ENCODE measurements around the gene HIPK3. TPM values are rescaled to one million over a fixed set of nuclear protein-coding genes. Genes with fewer than 3 reads are reported as not detected.
A peak's percentile ranks its signal among the peaks of the same experiment; 100 is the strongest.

Gene HIPK3
- total and polyA plus RNA-seq, 9 of the 15 experiments (the other 6 are each of a cell fraction or from before 2014, with no cell fraction given) = 2.3 to 19.6 (median 7.5) TPM

- TF ChIP-seq, protein P1, sequence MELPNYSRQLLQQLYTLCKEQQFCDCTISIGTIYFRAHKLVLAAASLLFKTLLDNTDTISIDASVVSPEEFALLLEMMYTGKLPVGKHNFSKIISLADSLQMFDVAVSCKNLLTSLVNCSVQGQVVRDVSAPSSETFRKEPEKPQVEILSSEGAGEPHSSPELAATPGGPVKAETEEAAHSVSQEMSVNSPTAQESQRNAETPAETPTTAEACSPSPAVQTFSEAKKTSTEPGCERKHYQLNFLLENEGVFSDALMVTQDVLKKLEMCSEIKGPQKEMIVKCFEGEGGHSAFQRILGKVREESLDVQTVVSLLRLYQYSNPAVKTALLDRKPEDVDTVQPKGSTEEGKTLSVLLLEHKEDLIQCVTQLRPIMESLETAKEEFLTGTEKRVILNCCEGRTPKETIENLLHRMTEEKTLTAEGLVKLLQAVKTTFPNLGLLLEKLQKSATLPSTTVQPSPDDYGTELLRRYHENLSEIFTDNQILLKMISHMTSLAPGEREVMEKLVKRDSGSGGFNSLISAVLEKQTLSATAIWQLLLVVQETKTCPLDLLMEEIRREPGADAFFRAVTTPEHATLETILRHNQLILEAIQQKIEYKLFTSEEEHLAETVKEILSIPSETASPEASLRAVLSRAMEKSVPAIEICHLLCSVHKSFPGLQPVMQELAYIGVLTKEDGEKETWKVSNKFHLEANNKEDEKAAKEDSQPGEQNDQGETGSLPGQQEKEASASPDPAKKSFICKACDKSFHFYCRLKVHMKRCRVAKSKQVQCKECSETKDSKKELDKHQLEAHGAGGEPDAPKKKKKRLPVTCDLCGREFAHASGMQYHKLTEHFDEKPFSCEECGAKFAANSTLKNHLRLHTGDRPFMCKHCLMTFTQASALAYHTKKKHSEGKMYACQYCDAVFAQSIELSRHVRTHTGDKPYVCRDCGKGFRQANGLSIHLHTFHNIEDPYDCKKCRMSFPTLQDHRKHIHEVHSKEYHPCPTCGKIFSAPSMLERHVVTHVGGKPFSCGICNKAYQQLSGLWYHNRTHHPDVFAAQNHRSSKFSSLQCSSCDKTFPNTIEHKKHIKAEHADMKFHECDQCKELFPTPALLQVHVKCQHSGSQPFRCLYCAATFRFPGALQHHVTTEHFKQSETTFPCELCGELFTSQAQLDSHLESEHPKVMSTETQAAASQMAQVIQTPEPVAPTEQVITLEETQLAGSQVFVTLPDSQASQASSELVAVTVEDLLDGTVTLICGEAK (IDR thresholded peaks at IDR 0.05) = no peak
- TF ChIP-seq, protein P1 (CRISPR knock-in tag; IDR thresholded peaks at IDR 0.05) = no peak
- TF ChIP-seq, protein P2, sequence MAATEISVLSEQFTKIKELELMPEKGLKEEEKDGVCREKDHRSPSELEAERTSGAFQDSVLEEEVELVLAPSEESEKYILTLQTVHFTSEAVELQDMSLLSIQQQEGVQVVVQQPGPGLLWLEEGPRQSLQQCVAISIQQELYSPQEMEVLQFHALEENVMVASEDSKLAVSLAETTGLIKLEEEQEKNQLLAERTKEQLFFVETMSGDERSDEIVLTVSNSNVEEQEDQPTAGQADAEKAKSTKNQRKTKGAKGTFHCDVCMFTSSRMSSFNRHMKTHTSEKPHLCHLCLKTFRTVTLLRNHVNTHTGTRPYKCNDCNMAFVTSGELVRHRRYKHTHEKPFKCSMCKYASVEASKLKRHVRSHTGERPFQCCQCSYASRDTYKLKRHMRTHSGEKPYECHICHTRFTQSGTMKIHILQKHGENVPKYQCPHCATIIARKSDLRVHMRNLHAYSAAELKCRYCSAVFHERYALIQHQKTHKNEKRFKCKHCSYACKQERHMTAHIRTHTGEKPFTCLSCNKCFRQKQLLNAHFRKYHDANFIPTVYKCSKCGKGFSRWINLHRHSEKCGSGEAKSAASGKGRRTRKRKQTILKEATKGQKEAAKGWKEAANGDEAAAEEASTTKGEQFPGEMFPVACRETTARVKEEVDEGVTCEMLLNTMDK (IDR thresholded peaks at IDR 0.05; ENCODE audit: borderline replicate concordance, insufficient read depth, low read depth, low read length, poor library complexity, severe bottlenecking) = no peak
- no peak for TF ChIP-seq XRCC5 (IDR thresholded peaks at IDR 0.05; ENCODE audit: low read depth, low read length)
- TF ChIP-seq NFATC3 (IDR thresholded peaks at IDR 0.05) = no peak
- TF ChIP-seq ZNF717 (CRISPR knock-in tag; IDR thresholded peaks at IDR 0.05) = no peak
- no peak for TF ChIP-seq ZBTB8A (IDR thresholded peaks at IDR 0.05; ENCODE audit: partially characterized antibody)
- no peak for TF ChIP-seq RBM14 (IDR thresholded peaks at IDR 0.05; ENCODE audit: borderline replicate concordance, insufficient read depth, low read depth, low read length)
- peak; percentile 96 for TF ChIP-seq CEBPB (tag; IDR thresholded peaks at IDR 0.05)
- no peak for TF ChIP-seq ZNF586 (CRISPR knock-in tag; conservative IDR thresholded peaks at IDR 0.05)
- TF ChIP-seq, protein P3, sequence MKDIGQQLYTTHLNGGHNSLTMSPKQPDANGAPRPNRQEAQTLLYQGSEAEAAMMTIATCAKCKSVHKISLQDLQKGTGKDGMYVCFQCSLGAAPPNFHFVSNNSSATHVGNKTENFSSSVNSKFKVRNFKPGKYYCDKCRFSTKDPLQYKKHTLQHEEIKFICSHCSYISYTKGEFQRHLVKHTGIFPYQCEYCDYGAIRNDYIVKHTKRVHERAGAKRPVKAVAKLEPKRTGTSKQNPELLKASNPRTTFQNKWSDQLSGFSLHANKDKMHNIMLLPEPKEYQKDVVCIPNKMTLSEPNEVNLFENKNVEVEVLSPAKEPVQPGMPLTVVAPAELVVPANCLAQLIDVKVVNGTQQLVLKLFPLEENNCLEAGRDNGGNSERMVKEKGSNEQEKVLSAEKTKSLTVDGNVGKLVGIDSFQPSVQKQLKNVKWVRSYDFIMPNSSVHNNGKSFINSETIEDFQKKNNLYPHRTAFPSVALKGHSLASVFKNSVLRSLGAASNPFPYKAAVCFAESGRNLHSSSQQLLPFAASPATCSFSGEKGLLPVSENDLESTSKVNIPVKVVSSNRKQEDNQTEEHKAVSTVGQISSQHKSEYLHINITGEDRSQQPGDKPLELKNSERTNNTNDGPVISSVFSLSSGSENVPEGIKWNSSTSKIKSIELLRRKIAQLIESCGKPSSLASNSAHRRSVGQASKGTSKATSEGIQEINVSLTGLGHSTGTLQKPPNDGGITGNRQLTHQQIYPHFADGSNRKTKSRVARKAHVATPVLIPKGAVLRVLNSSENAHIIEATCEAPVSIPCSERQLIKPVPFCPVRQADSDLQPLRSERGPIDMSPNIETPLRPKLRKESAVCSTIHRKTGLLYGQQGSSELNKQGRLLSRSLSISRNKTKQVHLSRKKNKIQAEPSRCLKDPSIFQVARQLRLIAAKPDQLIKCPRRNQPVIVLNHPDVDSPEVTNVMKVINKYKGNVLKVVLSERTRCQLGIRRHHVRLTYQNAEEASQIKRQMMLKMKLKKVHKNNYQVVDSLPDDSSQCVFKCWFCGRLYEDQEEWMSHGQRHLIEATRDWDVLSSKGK (CRISPR knock-in tag; IDR thresholded peaks at IDR 0.05) = no peak
- TF ChIP-seq OTX1 (CRISPR knock-in tag; IDR thresholded peaks at IDR 0.05) = no peak
- no peak for TF ChIP-seq ZZZ3 (IDR thresholded peaks at IDR 0.05)
- TF ChIP-seq ZNF408 (CRISPR knock-in tag; IDR thresholded peaks at IDR 0.05; ENCODE audit: low read depth) = no peak
Measured at GRCh38 chr11:33227578-33228261, 29.5 kb upstream of the HIPK3 start (continued).
